GM12801 (cell line): ENCODE results near the gene TCOF1.

Experiments used
- TF ChIP-seq, protein P1 (sequence below): IDR thresholded peaks from one replicate; pipeline ENCODE4 v1.5.1; 2011; ENCODE audit warnings: control low read depth; ENCODE audit not compliant: insufficient read length; ENCODE audit errors: extremely low read depth

Gene TCOF1

GRCh38 chr5:150410524-150411244, 53.2 kb downstream of the TCOF1 start:
- TF ChIP-seq, protein P1, sequence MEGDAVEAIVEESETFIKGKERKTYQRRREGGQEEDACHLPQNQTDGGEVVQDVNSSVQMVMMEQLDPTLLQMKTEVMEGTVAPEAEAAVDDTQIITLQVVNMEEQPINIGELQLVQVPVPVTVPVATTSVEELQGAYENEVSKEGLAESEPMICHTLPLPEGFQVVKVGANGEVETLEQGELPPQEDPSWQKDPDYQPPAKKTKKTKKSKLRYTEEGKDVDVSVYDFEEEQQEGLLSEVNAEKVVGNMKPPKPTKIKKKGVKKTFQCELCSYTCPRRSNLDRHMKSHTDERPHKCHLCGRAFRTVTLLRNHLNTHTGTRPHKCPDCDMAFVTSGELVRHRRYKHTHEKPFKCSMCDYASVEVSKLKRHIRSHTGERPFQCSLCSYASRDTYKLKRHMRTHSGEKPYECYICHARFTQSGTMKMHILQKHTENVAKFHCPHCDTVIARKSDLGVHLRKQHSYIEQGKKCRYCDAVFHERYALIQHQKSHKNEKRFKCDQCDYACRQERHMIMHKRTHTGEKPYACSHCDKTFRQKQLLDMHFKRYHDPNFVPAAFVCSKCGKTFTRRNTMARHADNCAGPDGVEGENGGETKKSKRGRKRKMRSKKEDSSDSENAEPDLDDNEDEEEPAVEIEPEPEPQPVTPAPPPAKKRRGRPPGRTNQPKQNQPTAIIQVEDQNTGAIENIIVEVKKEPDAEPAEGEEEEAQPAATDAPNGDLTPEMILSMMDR = no peak

GRCh38 chr5:150411245-150411979, 53.9 kb downstream of the TCOF1 start:
- TF ChIP-seq, protein P1 = no peak

DNA sequence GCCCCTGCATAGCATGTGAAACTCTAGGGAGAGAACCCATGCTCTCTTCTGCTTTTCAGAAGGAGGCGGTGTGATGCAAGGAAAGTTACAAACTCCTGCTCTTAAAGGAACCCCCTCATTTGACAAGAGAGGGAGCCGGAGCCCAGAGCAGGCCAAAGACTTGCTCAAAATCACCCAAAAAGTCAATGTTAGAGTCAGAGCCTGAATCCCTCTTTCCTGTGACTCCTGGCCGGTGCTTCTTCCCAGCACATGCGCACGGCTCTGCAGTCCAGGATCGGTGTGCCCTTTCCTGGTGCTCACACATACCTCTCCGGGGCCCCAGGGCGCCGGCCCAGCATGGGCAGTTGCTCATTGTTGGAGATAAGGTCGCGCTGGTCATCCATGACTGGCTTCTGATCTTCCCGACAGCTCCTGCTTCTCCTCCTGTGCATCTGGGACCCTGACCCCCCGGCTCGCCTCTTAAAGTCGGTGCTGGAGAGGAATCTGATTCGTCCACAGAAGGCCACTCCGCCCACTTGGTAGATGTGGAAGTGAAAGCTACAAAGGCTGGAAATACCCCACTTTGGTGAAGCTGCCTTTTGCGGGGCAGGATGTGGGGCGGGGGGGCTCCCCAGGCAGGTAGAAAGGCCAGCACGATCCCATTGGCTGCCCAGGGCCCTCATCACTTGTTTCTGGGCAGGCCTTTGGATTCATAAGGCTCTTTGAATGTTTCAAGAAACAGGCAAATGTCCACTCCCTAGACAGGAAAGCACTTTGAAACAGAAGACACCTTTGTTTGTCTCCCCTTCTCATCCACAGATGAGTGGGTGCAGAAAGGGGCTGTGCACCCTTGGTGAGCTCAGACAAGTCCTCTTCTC, 55.0 kb downstream of the TCOF1 start, which contains the start of gene CD74:
CD74 (minus strand) TSS at position 592 of the 857 bp plus-strand sequence; CDS start at position 431, 161 bp downstream.
- TF ChIP-seq, protein P1 = no peak

DNA sequence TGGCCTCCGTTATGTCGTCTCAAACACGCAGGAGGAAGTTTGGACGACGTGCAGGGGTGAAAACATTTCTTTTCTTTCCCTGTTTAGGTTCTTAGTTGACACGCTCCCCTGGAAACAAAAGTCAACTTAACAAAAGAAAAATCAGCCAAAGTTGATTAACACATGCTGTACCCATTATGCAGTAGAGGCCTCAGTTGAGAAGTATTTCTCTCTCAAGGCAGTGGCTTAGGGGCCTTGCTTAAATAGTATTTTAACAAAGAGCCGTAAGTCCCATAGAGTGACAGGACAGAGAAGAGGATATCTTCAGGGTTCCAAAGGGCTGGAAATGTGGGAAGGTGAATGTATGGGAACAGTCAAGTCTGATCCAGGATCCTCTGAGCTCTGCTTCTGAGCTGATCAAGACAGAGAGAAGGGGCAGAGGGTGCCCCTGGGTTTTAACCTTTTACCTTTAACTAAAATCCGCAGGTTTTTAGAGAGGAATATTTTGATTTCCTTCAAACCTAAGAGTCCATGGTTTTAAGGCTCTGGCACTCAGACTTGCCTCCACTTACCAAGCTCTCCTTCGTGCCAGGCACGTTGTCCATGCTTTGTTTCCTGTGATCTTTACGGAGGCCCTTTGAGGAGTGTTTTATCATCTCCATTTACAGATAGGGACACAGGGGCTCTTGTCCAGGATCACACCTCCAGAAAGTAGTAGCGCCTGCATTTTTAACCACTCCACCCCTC, 55.8 kb downstream of the TCOF1 start:
- TF ChIP-seq, protein P1 = no peak

DNA sequence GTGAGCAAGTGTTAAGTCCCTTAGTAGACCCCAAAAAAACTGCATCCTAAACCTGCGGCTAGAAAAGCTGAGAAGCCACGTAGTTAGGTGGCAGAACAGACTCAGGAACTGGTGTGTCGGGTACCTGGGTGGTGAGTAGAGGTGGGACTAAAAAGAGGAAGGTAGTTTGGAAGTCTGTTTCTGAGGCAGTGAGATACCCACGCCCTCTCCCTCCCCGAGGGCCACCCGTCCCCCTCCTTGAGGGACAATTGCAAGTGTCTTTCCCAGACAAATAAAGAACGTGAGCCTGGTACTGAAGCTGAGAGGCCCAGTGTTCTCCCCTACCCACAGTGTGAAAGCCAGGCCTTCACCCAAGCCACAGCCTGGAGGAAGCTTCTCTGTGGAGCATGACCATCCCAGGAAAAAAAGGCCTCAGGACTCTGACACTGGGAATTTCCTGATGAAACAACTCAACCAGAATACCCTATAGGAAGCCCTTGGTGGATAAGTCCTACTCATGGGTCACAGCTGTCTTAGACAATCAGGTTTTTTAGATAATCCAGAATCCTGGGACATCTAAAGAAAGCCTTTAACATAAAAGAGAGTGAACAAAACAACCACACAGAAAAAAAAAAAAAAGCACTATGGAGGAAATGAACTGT, 62.3 kb downstream of the TCOF1 start:
- TF ChIP-seq, protein P1 = no peak

DNA sequence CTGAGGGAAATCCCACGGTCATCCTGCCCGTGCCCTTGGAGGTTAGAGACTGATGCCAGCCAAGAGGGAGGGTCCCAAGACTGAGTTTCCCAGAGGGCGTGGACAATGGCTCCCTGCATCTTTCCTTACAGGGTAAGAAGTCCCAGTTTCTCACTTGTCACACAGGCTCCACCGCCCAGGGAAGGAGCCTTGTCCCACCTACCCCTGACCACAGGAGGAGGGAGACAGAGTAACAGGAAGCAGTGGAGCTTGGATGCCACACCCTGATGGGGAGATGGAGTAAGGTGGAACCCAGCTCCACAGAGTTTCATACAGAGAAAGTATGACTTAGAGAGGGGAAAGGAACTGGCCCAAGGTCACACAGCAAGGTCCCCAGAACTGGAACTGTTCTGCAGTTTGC, 64.6 kb downstream of the TCOF1 start:
- TF ChIP-seq, protein P1 = no peak
